Caco-2 (cell line): Measurements from ENCODE around the gene SH2D3A. TPM values are rescaled to one million over a fixed set of nuclear protein-coding genes. Genes with fewer than 3 reads are reported as not detected.

Experiments
- BruUV-seq: library from RNA; stranded (reverse); fragments of 400-500 nt; replicated peaks from 2 replicates; lab custom pipeline; 2021; lab: Mats Ljungman, UMichigan
- CTCF ChIA-PET: fragments of 300-600 bp; sonication (Branson Sonifier 250); formaldehyde crosslinking; loops from one replicate; lab custom pipeline; 2022; ENCODE audit warnings: antibody characterized with exemption; lab: Charles Lee
- POLR2A ChIA-PET: fragments of 300-600 bp; sonication (Branson Sonifier 250); formaldehyde crosslinking; loops from one replicate; lab custom pipeline; 2022; ENCODE audit warnings: antibody characterized with exemption; lab: Charles Lee
- DNase-seq, 2 experiments: peaks; one replicate each; pipeline versions ENCODE4 v3.0.0 to v3.0.0-alpha.2; 2020 to 2022
- H3K27me3 ChIP-seq: replicated peaks from 2 replicates; pipeline ENCODE4 v1.6.0; 2011; ENCODE audit warnings: low read length; ENCODE audit not compliant: control insufficient read depth, insufficient read depth
- H3K36me3 ChIP-seq: 2 replicates; pipeline ENCODE4 v1.5.1; 2011; ENCODE audit warnings: low read length; ENCODE audit not compliant: control insufficient read depth, insufficient read depth
- H3K4me1 ChIP-seq: fragments of 250-450 bp; sonication (Bioruptor Pico); 2 replicates; pipeline ENCODE4 v1.5.1; 2020; ENCODE audit warnings: mild to moderate bottlenecking
- H3K4me3 ChIP-seq: 2 replicates; pipeline ENCODE4 v1.5.1; 2011; ENCODE audit warnings: low read depth, mild to moderate bottlenecking, control low read depth, low read length
- H3K9me3 ChIP-seq: fragments of 250-450 bp; sonication (Bioruptor Pico); 2 replicates; pipeline ENCODE4 v1.5.1; 2020; ENCODE audit warnings: mild to moderate bottlenecking, moderate library complexity
- H3K27ac Mint-ChIP-seq: one replicate; pipeline ENCODE4 v1.8.0; 2022; ENCODE audit warnings: mixed read lengths; ENCODE audit not compliant: unreplicated experiment
- H3K27me3 Mint-ChIP-seq: one replicate; pipeline ENCODE4 v1.8.0; 2022; ENCODE audit warnings: mixed read lengths; ENCODE audit not compliant: insufficient read depth, unreplicated experiment
- H3K36me3 Mint-ChIP-seq: one replicate; pipeline ENCODE4 v1.8.0; 2022; ENCODE audit warnings: mild to moderate bottlenecking, mixed read lengths; ENCODE audit not compliant: insufficient read depth, unreplicated experiment
- H3K4me1 Mint-ChIP-seq: one replicate; pipeline ENCODE4 v1.8.0; 2022; ENCODE audit warnings: low read depth, mixed read lengths; ENCODE audit not compliant: unreplicated experiment
- H3K4me3 Mint-ChIP-seq: one replicate; pipeline ENCODE4 v1.8.0; 2022; ENCODE audit warnings: mild to moderate bottlenecking, moderate library complexity, mixed read lengths; ENCODE audit not compliant: unreplicated experiment
- H3K9me3 Mint-ChIP-seq: one replicate; pipeline ENCODE4 v1.8.0; 2022; ENCODE audit warnings: mixed read lengths; ENCODE audit not compliant: unreplicated experiment
- intact Hi-C: fragments of 100-400 bp; cut with micrococcal nuclease; formaldehyde crosslinking; loops from one replicate; pipeline ENCODE4 v1.10.0; 2022; ENCODE audit not compliant: unreplicated experiment
- total RNA-seq: library from RNA; stranded (reverse); gene quantifications from 2 replicates; pipeline ENCODE4 v1.2.3, GENCODE V29; 2022
- TF ChIP-seq, protein P1 (sequence below), 2 experiments: fragments of 200-600 bp in 1 of 2; IDR thresholded peaks; 1 replicate in 1 of 2; 2 replicates in 1 of 2; pipeline versions ENCODE4 v1.5.1 to v1.8.0; 2011 to 2022; ENCODE audit warnings: antibody characterized with exemption in 1 of 2, control low read depth in 1 of 2, inconsistent platforms in 1 of 2, low read depth in 1 of 2, low read length in 1 of 2, mild to moderate bottlenecking in 1 of 2, moderate library complexity in 1 of 2; ENCODE audit not compliant: insufficient read depth in 1 of 2, severe bottlenecking in 1 of 2, unreplicated experiment in 1 of 2

The SH2D3A gene
- total RNA-seq, 1 experiment from 2014 or later: 20.5 TPM

DNA sequence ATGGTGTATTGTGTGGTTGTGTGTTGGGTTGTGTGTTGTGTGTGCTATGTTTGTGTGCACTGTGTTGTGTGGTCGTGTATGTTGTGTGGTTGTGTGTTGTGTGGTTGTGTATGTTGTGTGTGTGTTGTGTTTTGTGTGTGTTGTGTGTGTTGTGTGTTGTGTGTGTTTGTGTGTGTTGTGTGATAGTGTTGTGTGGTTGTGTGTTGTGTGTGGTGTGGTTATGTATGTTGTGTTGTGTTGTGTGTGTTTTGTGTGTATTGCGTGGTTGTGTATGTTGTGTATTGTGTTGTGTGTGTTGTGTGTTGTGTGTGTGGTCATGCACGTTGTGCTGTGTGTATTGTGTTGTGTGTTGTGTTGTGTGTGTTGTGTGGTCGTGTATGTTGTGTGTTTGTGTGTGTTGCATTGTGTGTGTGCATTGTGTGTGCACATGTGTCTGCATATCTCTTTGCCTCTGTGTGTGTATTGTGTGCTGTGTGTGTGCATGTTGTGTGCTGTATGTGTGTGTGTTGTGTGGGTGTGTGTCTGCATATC is 49.7 kb downstream of the SH2D3A start:
- Mint-ChIP-seq H3K36me3 (peaks cover 6% of the 10 kb centered on the region), H3K27me3 (no peaks in the 10 kb centered on the region), H3K9me3 (peaks cover 15% of the 10 kb centered on the region), H3K27ac (peak overlapping the region; percentile 4), H3K4me1 (peaks cover 6% of the 10 kb centered on the region), H3K4me3 (no peak overlapping the region)
- Histone ChIP-seq H3K9me3 (no peaks in the 10 kb centered on the region), H3K27me3 (no peaks in the 10 kb centered on the region), H3K36me3 (no peaks in the 10 kb centered on the region), H3K4me3 (no peak overlapping the region), H3K4me1 (peaks cover 4% of the 10 kb centered on the region; the same call in 1 of the 2 replicates)
- DNase-seq: no peak
- intact Hi-C loops: no loop called here
- BruUV-seq: no TSS peak
- TF ChIP-seq, protein P1, sequence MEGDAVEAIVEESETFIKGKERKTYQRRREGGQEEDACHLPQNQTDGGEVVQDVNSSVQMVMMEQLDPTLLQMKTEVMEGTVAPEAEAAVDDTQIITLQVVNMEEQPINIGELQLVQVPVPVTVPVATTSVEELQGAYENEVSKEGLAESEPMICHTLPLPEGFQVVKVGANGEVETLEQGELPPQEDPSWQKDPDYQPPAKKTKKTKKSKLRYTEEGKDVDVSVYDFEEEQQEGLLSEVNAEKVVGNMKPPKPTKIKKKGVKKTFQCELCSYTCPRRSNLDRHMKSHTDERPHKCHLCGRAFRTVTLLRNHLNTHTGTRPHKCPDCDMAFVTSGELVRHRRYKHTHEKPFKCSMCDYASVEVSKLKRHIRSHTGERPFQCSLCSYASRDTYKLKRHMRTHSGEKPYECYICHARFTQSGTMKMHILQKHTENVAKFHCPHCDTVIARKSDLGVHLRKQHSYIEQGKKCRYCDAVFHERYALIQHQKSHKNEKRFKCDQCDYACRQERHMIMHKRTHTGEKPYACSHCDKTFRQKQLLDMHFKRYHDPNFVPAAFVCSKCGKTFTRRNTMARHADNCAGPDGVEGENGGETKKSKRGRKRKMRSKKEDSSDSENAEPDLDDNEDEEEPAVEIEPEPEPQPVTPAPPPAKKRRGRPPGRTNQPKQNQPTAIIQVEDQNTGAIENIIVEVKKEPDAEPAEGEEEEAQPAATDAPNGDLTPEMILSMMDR (IDR thresholded peaks at IDR 0.05; ENCODE audit: insufficient read depth in 1 of 2, low read depth in 1 of 2, low read length in 1 of 2, severe bottlenecking in 1 of 2, unreplicated experiment in 1 of 2): no peak
- POLR2A ChIA-PET: no interaction called here
- CTCF ChIA-PET: no interaction called here

DNA sequence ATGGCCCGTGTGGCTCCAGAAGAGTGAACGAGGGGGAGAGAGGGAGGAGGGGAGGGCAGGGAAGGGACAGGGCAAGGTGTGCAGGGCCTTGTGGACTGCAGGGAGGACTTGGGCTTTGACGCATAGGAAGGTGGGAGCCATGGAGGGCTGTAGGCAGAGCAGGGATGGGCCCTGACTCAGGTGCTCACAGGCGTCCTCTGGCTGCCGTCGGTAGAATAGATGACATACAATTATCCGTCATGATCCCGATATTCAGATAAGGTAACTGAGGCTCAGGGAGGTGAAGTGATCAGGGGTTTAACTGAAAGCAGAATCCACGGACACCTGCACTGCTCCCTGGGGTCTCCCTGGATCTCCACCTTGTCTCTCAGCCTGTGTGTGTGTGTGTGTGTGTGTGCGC is 50.2 kb downstream of the SH2D3A start:
- no peak overlapping the region for H3K4me3 ChIP-seq
- peaks cover 4% of the 10 kb centered on the region; the same call in 1 of the 2 replicates for H3K4me1 ChIP-seq
- Mint-ChIP-seq H3K4me1 (peaks cover 6% of the 10 kb centered on the region), H3K9me3 (peaks cover 15% of the 10 kb centered on the region), H3K27me3 (no peaks in the 10 kb centered on the region), H3K4me3 (no peak overlapping the region), H3K27ac (peak overlapping the region; percentile 4), H3K36me3 (peaks cover 6% of the 10 kb centered on the region)
- BruUV-seq: no TSS peak
- ChIA-PET POLR2A (no interaction called here), CTCF (no interaction called here)
- H3K36me3 ChIP-seq: no peaks in the 10 kb centered on the region
- intact Hi-C loops: no loop called here
- no peaks in the 10 kb centered on the region for H3K9me3 ChIP-seq
- H3K27me3 ChIP-seq: no peaks in the 10 kb centered on the region
- TF ChIP-seq, protein P1 (IDR thresholded peaks at IDR 0.05; ENCODE audit: insufficient read depth in 1 of 2, low read depth in 1 of 2, low read length in 1 of 2, severe bottlenecking in 1 of 2, unreplicated experiment in 1 of 2): no peak
- DNase-seq: no peak

DNA sequence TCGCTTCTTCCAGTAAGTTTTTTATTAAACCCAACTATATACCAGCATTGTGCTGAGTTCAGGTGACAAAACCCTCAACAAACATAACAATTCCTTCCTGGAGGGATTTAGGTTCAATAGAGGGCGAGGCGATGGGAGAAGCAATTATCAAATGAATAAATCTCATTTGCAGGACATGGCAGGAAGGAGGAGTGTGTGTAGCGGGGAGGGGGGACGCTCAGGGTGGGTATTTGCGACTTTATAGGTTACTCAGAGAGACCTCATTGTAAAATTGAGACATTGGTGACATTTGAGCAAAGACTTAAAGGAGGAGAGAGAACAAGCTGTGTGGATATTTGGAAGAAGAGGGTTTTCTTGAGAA is 50.6 kb downstream of the SH2D3A start:
- Mint-ChIP-seq H3K4me1 (peaks cover 6% of the 10 kb centered on the region), H3K9me3 (peaks cover 15% of the 10 kb centered on the region), H3K36me3 (peaks cover 6% of the 10 kb centered on the region), H3K27ac (no peak overlapping the region), H3K4me3 (no peak overlapping the region), H3K27me3 (no peaks in the 10 kb centered on the region)
- Histone ChIP-seq H3K36me3 (no peaks in the 10 kb centered on the region), H3K27me3 (no peaks in the 10 kb centered on the region), H3K4me3 (no peak overlapping the region), H3K4me1 (peaks cover 4% of the 10 kb centered on the region; the same call in 1 of the 2 replicates), H3K9me3 (no peaks in the 10 kb centered on the region)
- DNase-seq: no peak
- BruUV-seq: no TSS peak
- ChIA-PET POLR2A (no interaction called here), CTCF (no interaction called here)
- TF ChIP-seq, protein P1 (IDR thresholded peaks at IDR 0.05; ENCODE audit: insufficient read depth in 1 of 2, low read depth in 1 of 2, low read length in 1 of 2, severe bottlenecking in 1 of 2, unreplicated experiment in 1 of 2): no peak
- intact Hi-C loops: no loop called here
